ENCODE measurements around the gene KRTAP5-6.

DNA sequence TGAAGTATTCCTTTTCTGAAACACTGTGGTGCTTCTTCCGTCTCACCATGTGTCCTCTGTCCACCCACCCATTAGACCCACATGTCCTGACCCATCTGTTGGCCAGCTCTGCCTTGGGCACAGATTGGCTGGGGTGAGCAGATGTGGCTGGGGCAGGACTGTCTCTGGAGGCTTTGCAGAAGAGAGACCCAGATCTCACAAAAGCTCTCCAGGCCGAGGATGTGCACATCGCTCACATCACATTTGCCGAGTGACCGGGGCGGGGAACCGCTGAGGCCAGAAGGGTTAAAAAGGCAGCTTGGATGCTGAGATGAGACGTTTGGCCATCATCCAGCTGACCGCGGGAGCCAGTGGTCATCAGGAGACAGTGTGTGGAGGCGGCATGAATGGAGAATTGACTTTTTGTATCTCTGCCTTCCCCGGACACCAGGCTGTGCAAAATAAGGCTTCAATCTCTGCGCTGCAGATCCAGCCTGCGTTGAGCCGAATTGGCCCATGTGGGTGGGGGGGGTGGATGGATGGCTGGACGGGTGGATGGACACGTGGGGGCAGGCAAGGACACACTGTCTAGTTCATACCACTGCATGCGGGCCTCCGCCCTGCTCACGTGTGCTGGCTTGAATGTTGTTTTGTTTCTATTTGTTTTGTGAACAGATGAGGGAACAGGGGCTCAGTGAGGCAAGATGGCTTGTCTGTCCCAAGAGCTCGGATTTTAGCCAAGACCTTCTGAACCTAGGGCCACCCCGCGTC is 47.3 kb downstream of the KRTAP5-6 start:
- TF ChIP-seq POLR2A (IDR thresholded peaks at IDR 0.05; ENCODE audit: low read length) (no peak), GATA1 (IDR thresholded peaks at IDR 0.05; ENCODE audit: low read depth, low read length) (no peak)

Measured in erythroblast (primary cell).